SJSA1 (cell line): ENCODE results near the gene USP36. TPM values are rescaled to one million over a fixed set of nuclear protein-coding genes. Genes with fewer than 3 reads are reported as not detected.
"Not testable (repeated sequence)": the region's sequence is repeated elsewhere in the genome, so short reads cannot be mapped to it uniquely, and the experiment has no call there.

Experiments
- DNase-seq, 2 experiments: peaks; one replicate each; pipeline ENCODE4 v3.0.0-alpha.2; 2015 to 2020; ENCODE audit warnings: low spot score in 2 of 2, low read depth in 1 of 2
- H3K27ac ChIP-seq: fragments of 250-450 bp; sonication (Bioruptor Pico); 2 replicates; pipeline ENCODE4 v1.5.1; 2020; ENCODE audit warnings: mild to moderate bottlenecking, moderate library complexity
- H3K27me3 ChIP-seq: fragments of 250-450 bp; sonication (Bioruptor Pico); replicated peaks from 2 replicates; pipeline ENCODE4 v1.5.1; 2020; ENCODE audit warnings: mild to moderate bottlenecking, moderate library complexity
- H3K36me3 ChIP-seq: fragments of 250-450 bp; sonication (Bioruptor Pico); 2 replicates; pipeline ENCODE4 v1.5.1; 2020; ENCODE audit warnings: mild to moderate bottlenecking
- H3K4me1 ChIP-seq: fragments of 250-450 bp; sonication (Bioruptor Pico); replicated peaks from 2 replicates; pipeline ENCODE4 v1.6.1; 2021; ENCODE audit warnings: mild to moderate bottlenecking
- H3K4me3 ChIP-seq: fragments of 250-450 bp; sonication (Bioruptor Pico); 2 replicates; pipeline ENCODE4 v1.5.1; 2020; ENCODE audit warnings: mild to moderate bottlenecking
- H3K9me3 ChIP-seq: fragments of 250-450 bp; sonication (Bioruptor Pico); replicated peaks from 2 replicates; pipeline ENCODE4 v1.5.1; 2020; ENCODE audit warnings: mild to moderate bottlenecking
- total RNA-seq: library from RNA; depleted of rRNA; stranded (reverse); fragments of >200 nt; shearing (Covaris generic); gene quantifications from 2 replicates; pipeline ENCODE4 v1.2.3, GENCODE V29; 2014

USP36 gene
- total RNA-seq, 1 experiment from 2014 or later, result 22.9 TPM

DNA sequence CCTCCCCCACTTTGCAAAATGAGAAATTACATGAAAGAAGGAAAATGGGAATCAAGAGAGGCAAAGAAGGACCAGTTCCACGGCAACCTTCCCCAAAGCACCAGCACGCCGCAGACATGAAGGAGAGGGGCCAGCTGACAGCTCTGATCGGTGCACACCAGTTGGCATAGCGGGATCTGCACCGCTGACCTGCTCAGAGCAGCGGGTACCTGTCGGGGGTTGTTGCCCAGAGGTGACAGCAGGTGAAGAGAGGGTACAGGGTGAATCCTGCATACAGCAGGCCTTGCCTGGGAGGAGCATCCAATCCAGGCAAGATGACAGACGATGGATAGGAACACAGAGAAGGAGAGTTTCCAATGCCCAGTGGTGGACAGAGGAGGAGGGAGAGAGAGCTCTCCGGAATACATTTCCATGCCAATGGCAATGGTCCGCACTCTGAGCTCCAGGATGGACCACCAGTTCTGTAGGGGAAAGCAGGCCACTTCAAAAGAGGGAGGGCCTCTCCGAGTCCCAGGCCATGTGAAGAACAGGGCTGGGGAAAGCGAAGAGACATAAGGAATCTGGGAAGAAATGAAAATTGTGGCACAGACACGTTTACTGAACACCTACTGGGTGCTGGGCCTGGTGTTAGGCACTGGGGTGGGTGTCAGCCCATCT, 38.4 kb upstream of the USP36 start:
- H3K4me3 ChIP-seq, result peak overlapping the region; percentile 10
- DNase-seq, result no peak
- no peaks in the 10 kb centered on the region for H3K9me3 ChIP-seq
- H3K36me3 ChIP-seq, result peaks cover 37% of the 10 kb centered on the region
- H3K4me1 ChIP-seq, result peaks cover 76% of the 10 kb centered on the region
- no peaks in the 10 kb centered on the region for H3K27me3 ChIP-seq
- H3K27ac ChIP-seq, result peak overlapping the region; percentile 87

DNA sequence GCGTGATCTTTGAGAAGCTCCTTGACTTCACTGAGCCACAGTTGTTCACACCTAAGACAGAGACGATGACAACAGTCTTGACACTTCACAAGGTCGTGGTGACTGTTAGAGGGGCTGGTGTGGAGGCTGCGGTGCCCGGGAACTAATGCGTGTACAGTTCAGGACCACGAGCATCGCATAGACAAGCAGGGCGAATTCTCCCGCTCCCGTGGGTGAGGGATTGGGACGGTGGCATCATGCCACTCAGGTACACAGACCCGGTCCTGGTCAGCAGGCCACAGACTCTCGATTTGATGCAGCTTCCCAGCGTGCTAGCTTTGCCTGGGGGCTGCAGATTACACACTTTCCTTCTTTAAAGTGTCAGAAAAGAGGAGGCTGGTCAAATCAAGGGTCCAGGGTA, 37.6 kb upstream of the USP36 start:
- H3K4me3 ChIP-seq, result no peak overlapping the region
- H3K27me3 ChIP-seq, result no peaks in the 10 kb centered on the region
- DNase-seq, result no peak
- no peak overlapping the region for H3K27ac ChIP-seq
- no peaks in the 10 kb centered on the region for H3K9me3 ChIP-seq
- peaks cover 44% of the 10 kb centered on the region for H3K36me3 ChIP-seq
- H3K4me1 ChIP-seq, result peaks cover 72% of the 10 kb centered on the region

DNA sequence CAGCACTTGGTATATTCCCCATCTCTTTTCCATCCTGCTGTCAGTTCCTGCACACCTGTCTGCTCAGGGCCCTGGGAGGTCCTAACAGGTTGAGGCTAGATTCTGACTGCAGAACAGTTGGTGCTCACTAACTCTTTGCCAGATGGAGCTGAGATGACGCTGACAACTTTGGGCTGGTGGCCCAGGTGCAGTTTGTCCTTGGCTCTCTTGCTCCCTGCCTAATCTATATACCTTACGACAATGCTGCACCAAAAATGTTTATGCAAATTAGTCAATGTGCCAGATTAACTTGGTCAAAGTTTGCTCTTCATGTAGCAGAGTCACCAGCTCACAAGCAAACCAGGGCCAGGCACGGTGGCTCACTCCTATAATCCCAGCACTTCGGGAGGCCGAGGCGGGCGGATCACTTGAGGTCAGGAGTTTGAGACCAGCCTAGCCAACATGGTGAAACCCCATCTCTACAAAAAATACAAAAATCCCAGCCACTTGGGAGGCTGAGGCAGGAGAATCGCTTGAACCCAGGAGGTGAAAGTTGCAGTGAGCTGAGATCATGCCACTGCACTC, 36.4 kb upstream of the USP36 start:
- not testable (repeated sequence) for H3K27me3 ChIP-seq, H3K9me3 ChIP-seq, DNase-seq, H3K4me3 ChIP-seq, H3K27ac ChIP-seq
- Histone ChIP-seq H3K4me1 (peaks cover 60% of the 10 kb centered on the region), H3K36me3 (peaks cover 47% of the 10 kb centered on the region)

DNA sequence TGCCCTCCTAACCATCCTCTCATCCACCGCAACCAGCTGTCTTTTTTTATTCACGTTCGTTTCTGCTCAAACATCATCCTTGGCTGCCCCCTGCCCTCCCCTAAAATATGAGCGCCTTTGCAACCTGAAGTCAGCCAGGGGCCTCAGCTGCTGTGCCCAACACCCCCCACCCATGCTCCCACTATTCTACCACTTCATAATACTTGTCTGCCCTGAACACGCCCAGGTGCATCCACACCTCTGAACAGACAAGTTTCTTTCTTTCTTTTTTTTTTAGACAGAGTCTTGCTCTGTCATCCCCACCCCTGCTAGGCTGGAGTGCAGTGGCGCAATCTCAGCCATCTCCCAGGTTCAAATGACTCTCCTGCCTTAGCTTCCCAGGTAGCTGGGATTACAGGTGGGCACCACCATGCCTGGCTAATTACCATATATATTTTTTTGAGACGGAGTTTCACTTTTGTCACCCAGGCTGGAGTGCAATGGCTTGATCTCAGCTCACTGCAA, 35.5 kb upstream of the USP36 start:
- Histone ChIP-seq H3K27ac (peak overlapping the region; percentile 61), H3K4me1 (peaks cover 56% of the 10 kb centered on the region), H3K9me3 (no peaks in the 10 kb centered on the region), H3K4me3 (no peak overlapping the region), H3K27me3 (no peaks in the 10 kb centered on the region), H3K36me3 (peaks cover 45% of the 10 kb centered on the region)
- DNase-seq, result no peak

DNA sequence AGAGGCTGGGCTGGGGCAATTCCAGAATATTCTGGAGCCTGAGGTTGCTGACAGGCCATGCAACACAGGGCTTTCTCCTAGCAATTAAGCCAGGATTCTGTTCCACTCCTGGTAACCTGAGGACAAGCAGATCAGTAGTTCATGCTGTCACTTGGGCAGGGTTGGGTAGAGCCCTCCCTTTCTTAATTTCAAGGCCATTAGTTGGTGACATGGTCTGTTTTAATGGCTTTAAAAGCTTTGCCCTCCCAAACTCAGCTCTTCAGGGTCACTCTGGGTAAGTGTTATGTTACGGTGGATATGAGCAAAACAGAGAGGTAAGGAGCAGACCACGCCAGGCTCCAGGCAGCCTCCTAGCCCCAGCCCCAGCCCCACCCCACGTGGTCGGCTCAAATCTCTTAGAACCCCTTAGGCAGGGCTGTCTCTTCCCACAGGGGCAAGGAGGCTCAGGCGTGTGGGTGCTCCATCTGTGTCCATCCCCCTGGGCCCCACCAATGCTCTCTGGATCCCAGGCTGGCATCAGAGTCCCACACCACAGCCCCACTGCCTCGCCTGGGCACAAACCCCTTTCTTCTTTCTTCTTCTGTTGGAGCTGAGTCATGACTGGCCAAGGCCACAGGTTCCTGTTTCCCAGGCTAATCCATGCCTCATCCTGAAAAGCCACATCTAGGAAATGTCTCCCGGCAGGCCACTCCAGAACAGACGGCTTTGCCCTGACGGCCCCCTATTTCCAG, 34.9 kb upstream of the USP36 start:
- Histone ChIP-seq H3K27ac (peak overlapping the region; percentile 61), H3K9me3 (no peaks in the 10 kb centered on the region), H3K27me3 (no peaks in the 10 kb centered on the region), H3K36me3 (peaks cover 52% of the 10 kb centered on the region), H3K4me1 (peaks cover 51% of the 10 kb centered on the region), H3K4me3 (no peak overlapping the region)
- peak; percentile 67 to 73 for DNase-seq

DNA sequence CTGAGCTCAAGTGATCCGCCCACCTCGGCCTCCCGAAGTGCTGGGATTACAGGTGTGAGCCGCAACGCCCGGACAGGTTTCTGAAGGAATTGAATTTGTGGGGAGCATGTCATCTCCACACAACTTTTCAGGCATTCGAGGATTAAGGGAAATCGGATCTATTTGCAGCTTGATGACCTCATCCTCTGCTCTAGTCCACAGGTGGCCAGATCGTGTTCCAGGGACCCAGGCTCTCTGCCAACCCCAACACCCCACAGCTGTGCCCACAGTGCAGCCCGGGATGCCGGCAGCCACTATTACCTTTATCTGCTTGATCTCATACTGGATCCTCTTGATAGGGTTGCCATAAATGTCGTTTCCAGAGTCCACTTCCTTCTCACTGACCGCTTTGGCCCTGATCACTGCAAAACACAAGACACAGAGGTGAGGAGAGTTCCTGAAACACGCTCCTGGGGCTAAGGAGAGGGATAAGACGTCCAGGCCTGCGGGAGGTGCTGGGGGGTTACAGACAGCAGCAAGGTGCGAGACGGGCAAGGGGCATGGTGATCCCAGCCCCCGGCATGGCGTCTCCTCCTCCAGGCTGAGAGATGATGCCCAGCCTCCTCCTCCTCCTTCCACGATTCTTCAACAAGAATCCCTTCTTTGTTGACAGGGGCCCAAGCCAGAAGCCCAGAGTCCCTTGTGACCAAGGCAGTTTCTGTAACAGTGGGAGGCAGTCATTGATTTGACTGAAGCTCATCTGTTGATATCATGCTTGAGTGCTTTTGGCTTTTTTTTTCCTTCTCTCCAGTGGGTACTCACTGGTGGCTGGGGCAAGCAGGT, 33.1 kb upstream of the USP36 start:
- Histone ChIP-seq H3K36me3 (peaks cover 61% of the 10 kb centered on the region), H3K27ac (no peak overlapping the region), H3K4me1 (peaks cover 37% of the 10 kb centered on the region), H3K9me3 (no peaks in the 10 kb centered on the region), H3K27me3 (no peaks in the 10 kb centered on the region), H3K4me3 (no peak overlapping the region)
- DNase-seq, result no peak

DNA sequence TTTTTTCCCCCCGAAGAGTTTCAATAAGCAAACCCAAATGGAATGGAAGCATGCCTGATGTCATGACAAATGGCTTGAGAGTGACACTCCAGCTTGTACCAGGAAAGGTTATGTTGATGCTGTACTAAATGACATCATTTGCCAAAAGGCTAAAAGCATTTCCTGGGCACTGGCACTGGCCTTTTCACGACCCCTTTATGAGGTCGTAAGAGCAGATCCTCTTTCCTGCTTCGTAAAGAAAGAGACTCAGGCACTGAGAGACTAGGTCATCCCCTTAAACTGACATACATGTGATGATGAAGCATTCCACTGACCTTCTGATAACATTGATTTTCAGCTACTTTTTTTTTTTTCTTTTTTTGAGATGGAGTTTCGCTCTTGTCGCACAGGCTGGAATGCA, 31.9 kb upstream of the USP36 start:
- Histone ChIP-seq H3K4me3 (no peak overlapping the region), H3K27ac (no peak overlapping the region), H3K36me3 (peaks cover 66% of the 10 kb centered on the region), H3K9me3 (no peaks in the 10 kb centered on the region), H3K4me1 (peaks cover 37% of the 10 kb centered on the region), H3K27me3 (no peaks in the 10 kb centered on the region)
- DNase-seq, result no peak

DNA sequence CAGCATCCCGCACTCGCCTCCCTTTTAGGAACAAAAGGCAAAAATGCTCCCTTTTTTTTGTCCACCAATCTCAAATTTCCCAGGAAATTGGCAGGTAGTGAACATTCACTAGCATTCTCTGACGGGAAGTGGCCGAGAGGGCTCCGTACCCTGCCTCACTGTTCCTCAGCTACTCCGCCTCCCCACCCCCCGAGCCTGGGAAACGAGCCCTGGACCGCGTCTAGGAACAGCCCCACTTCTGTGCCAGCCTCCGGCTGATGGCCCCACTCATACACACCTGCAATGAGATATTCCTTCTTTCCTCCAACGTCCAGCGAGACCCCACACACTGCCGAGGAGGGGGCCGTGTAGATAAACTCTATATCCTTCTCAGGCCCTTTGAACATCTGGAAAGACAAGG, 30.0 kb upstream of the USP36 start:
- no peaks in the 10 kb centered on the region for H3K9me3 ChIP-seq
- peaks cover 64% of the 10 kb centered on the region for H3K36me3 ChIP-seq

DNA sequence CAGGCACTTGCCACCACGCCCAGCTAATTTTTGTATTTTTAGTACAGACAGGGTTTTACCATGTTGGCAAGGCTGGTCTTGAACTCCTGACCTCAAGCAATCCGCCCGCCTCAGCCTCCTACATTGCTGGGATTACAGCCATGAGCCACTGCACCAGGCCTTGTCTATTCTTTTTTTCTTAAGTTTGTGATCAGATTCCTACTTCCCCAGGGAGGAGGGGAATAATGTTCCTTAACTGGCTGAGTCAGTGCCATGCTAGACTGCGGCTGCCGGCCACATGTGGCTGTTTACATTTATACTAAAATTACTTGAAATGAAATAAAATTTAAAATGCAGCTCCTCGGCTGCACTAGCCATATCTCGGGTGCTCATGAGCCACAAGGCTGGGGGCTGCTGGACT, 27.8 kb upstream of the USP36 start:
- H3K4me1 ChIP-seq, result peaks cover 23% of the 10 kb centered on the region

More for the DNA sequence above, 30.0 kb upstream of the USP36 start:
- Histone ChIP-seq H3K27me3 (no peaks in the 10 kb centered on the region), H3K4me3 (no peak overlapping the region), H3K27ac (no peak overlapping the region), H3K4me1 (peaks cover 32% of the 10 kb centered on the region)
- no peak for DNase-seq

DNA sequence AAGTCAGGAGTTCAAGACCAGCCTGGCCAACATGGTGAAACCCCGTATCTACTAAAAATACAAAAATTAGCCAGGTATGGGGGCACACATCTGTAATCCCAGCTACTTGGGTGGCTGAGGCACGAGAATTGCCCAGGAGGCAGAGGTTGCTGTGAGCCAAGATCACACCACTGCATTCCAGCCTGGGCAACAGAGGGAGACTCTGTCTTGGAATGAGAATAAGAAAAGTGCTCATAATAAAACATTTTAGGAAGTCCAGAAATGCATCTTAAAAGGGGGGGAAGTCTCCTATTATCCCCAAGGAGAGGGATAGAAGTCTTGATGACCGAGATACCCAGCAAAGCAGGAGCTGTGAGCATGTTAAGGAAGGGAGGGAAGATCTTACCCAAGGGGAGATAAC, 26.4 kb upstream of the USP36 start:
- not testable (repeated sequence) for H3K27me3 ChIP-seq, DNase-seq

More for the DNA sequence above, 27.8 kb upstream of the USP36 start:
- H3K4me3 ChIP-seq, result no peak overlapping the region
- no peaks in the 10 kb centered on the region for H3K27me3 ChIP-seq
- peak overlapping the region; percentile 49 for H3K27ac ChIP-seq
- H3K36me3 ChIP-seq, result peaks cover 71% of the 10 kb centered on the region
- peak; percentile 73 to 74 for DNase-seq
- no peaks in the 10 kb centered on the region for H3K9me3 ChIP-seq

DNA sequence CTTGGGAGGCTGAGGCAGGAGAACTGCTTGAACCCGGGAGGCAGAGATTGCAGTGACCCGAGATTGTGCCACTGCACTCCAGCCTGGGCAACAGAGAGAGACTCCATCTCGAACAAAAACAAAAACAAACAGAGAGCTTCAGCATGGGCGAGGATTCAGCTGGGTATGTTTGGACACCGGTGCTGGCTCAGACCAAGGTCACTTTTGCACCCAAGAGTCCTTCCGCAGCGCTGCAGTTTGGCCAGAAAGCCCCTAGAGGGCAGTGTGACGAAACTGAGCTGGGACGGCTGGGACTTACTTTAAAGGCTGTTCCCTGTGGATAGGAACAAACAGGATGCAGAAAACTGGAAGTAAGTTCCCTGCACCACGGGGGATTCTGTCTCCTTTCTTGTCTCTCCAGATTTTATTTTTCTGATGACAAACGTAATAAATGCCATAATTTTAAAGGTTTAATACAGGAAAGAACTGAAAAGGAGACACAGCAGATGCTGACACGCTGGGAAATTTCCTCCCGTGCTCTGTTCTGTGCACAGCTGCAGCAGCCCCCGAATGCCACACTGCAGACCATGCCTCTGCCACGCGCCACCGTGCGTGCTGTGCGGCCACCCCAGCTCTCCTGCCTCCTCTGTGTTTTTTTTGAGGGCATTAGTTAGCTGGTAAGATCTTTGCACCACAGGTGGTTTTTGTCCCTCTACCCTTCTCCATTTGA, 25.2 kb upstream of the USP36 start:
- no peaks in the 10 kb centered on the region for H3K9me3 ChIP-seq
- H3K27ac ChIP-seq, result no peak overlapping the region
- H3K4me3 ChIP-seq, result no peak overlapping the region
- peak; percentile 89 to 92 for DNase-seq
- H3K4me1 ChIP-seq, result peaks cover 42% of the 10 kb centered on the region
- peaks cover 56% of the 10 kb centered on the region for H3K36me3 ChIP-seq
- H3K27me3 ChIP-seq, result no peaks in the 10 kb centered on the region

More for the DNA sequence above, 26.4 kb upstream of the USP36 start:
- H3K4me3 ChIP-seq, H3K9me3 ChIP-seq, H3K27ac ChIP-seq: not testable (repeated sequence)
- Histone ChIP-seq H3K4me1 (peaks cover 32% of the 10 kb centered on the region), H3K36me3 (peaks cover 59% of the 10 kb centered on the region)

DNA sequence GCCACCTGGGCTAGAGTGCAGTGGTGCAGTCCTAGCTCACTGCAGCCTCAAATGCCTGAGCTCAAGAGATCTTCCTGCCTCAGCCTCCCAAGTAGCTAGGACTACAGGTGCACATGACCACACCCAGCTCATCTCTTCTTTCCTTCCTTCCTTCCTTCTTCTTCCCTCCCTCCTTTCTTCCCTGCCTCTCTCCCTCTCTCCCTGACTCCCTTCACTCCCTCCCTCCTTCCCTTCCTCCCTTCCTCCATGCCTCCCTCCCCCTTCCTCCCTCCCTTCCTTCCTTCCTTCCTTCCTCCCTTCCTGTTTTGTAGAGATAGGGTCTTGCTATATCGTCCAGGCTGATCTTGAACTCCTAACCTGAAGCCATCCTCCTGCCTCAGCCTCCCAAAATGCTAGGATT, 23.5 kb upstream of the USP36 start:
- Histone ChIP-seq H3K36me3 (peaks cover 45% of the 10 kb centered on the region), H3K27ac (no peak overlapping the region), H3K4me1 (peaks cover 42% of the 10 kb centered on the region), H3K4me3 (no peak overlapping the region), H3K9me3 (no peaks in the 10 kb centered on the region), H3K27me3 (no peaks in the 10 kb centered on the region)
- no peak for DNase-seq
